Measurements from ENCODE around the gene THAP3.
"Not testable (repeated sequence)": the region's sequence is repeated elsewhere in the genome, so short reads cannot be mapped to it uniquely, and the experiment has no call there.

Gene THAP3

GRCh38 chr1:6648556-6648955 lies 23.9 kb downstream of the THAP3 start:
- no peak for TF ChIP-seq CTCF (IDR thresholded peaks at IDR 0.05; ENCODE audit: extremely low read depth, missing control alignments)

GRCh38 chr1:6651909-6652308 lies 27.2 kb downstream of the THAP3 start:
- DNase-seq (ENCODE audit: low spot score): no peak
- no peak for TF ChIP-seq CTCF (IDR thresholded peaks at IDR 0.05; ENCODE audit: extremely low read depth, missing control alignments)

More at GRCh38 chr1:6648556-6648955, 23.9 kb downstream of the THAP3 start:
- DNase-seq (ENCODE audit: low spot score): no peak

DNA sequence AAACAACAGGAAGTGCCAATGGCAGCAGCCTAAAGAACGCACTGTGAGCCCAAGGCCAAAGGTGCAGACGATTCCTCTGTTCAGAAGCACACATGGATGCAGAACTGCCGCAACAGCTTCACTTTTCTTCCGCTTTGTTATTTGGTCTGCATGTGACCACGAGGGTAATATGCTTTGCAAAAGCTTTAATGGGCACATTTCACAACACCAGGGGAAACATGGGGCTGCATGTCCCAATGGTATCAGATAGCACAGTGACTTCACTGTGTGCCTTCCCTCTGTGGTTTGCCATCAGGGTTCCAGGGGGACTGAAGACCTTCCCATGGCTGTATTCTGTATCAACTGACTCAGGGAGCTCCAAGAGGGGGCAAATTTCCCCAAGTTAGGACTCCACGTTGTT lies 28.3 kb downstream of the THAP3 start:
- DNase-seq (ENCODE audit: low spot score): no peak
- TF ChIP-seq CTCF (IDR thresholded peaks at IDR 0.05; ENCODE audit: extremely low read depth, missing control alignments): no peak

- no peak for TF ChIP-seq CTCF (IDR thresholded peaks at IDR 0.05; ENCODE audit: extremely low read depth, missing control alignments)
- no peak for DNase-seq (ENCODE audit: low spot score)
Measured at GRCh38 chr1:6653436-6654290, 29.0 kb downstream of the THAP3 start.

- no peak for DNase-seq (ENCODE audit: low spot score)
- TF ChIP-seq CTCF (IDR thresholded peaks at IDR 0.05; ENCODE audit: extremely low read depth, missing control alignments): no peak
Measured at GRCh38 chr1:6657138-6657537, 32.5 kb downstream of the THAP3 start.

GRCh38 chr1:6658359-6659060 lies 33.8 kb downstream of the THAP3 start:
- DNase-seq (ENCODE audit: low spot score): no peak
- TF ChIP-seq CTCF (IDR thresholded peaks at IDR 0.05; ENCODE audit: extremely low read depth, missing control alignments): no peak

DNA sequence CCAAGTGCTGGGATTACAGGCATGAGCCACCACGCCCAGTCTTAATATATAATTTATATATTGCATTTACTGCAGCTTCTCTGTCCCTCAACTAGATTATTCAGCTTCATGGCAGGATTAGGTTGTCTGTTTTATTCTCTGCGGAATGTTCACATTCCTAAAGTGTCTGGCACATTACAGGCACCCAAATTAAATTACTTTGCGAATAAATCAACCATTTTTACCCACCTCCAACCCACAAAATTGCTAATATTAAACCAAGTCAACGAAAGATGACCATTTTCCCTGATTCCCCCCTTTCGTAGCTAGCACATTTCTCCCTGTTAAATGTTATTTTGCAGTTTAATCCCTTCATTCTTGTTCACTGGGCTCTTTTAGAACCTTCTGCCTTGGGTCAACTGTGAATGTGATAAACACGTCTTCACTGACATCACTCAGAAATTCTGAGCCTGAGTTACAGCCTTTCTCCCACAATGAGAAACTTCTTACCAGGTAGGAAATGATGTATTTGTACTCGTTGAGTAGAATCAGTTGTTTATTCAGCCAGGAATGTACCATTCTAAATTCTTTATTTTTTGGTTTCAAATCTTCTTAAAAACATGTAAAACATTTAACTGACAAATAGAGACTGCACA lies 35.9 kb downstream of the THAP3 start:
- no peak for TF ChIP-seq CTCF (IDR thresholded peaks at IDR 0.05; ENCODE audit: extremely low read depth, missing control alignments)
- DNase-seq (ENCODE audit: low spot score): no peak

- not testable (repeated sequence) for DNase-seq (ENCODE audit: low spot score)
Measured at GRCh38 chr1:6662468-6662867, 37.8 kb downstream of the THAP3 start.
